Upper lobe of left lung (tissue), 6 donors: ENCODE data around the gene FBXO27. TPM values are rescaled to one million over a fixed set of nuclear protein-coding genes. Genes with fewer than 3 reads are reported as not detected.

ENCODE experiments used
- ATAC-seq, 2 donors: fragments of 200-7000 bp; cut with Tn5 transposase; one replicate each; pipeline ENCODE4 v1.9.1; 2022; ENCODE audit warnings: mild to moderate bottlenecking in 2 of 2, moderate library complexity in 2 of 2; ENCODE audit not compliant: low FRiP score in 2 of 2
- DNase-seq, 2 donors: peaks; one replicate each; pipeline ENCODE4 v3.0.0-alpha.2; 2019 to 2020
- H3K27ac ChIP-seq, 4 donors: fragments of 200-600 bp; sonication (generic); one replicate each; pipeline ENCODE4 v1.5.1; 2016 to 2019
- H3K27me3 ChIP-seq, 4 donors: fragments of 200-600 bp; sonication (generic); one replicate each; pipeline ENCODE4 v1.5.1; 2017 to 2019
- H3K36me3 ChIP-seq, 4 donors: fragments of 200-600 bp; sonication (generic); one replicate each; pipeline ENCODE4 v1.5.1; 2016 to 2019
- H3K4me1 ChIP-seq, 4 donors: fragments of 200-600 bp; sonication (generic); one replicate each; pipeline ENCODE4 v1.5.1; 2018 to 2019
- H3K4me3 ChIP-seq, 4 donors: fragments of 200-600 bp; sonication (generic); one replicate each; pipeline ENCODE4 v1.5.1; 2017 to 2019; ENCODE audit warnings: mild to moderate bottlenecking in 2 of 4, moderate library complexity in 1 of 4
- H3K9me3 ChIP-seq, 4 donors: fragments of 200-600 bp; sonication (generic); one replicate each; pipeline ENCODE4 v1.5.1; 2018 to 2019
- EP300 ChIP-seq, 4 donors: sonication (generic); formaldehyde crosslinking; IDR thresholded peaks; one replicate each; pipeline ENCODE4 v1.5.1; 2017; ENCODE audit warnings: antibody characterized with exemption in 4 of 4, control low read depth in 2 of 4
- POLR2A ChIP-seq, 4 donors: fragments of 450-650 bp; IDR thresholded peaks; one replicate each; pipeline ENCODE4 v1.5.1; 2016 to 2017; ENCODE audit warnings: antibody characterized with exemption in 4 of 4, mild to moderate bottlenecking in 2 of 4
- POLR2AphosphoS5 ChIP-seq, 2 donors: sonication (generic); formaldehyde crosslinking; IDR thresholded peaks; one replicate each; pipeline ENCODE4 v1.5.1; 2017; ENCODE audit warnings: antibody characterized with exemption in 2 of 2
- WGBS, 2 donors: methylation state at CpG; one replicate each; pipeline ENCODE4 v1.1.5; 2017 to 2018; 5-methylcytosine and 5-hydroxymethylcytosine counted together
- total RNA-seq, 6 donors: library from RNA; depleted of rRNA in 4 of 6; stranded (reverse); fragments of >200 nt in 4 of 6; gene quantifications; one replicate each; pipeline versions ENCODE4 v1.1.0 to v1.2.1, GENCODE V29; 2016 to 2021
- TF ChIP-seq, protein P1 (sequence below), 6 experiments: fragments of 450-650 bp in 4 of 6; fragments of 200-600 bp in 2 of 6; sonication (generic) in 2 of 6; IDR thresholded peaks; one replicate each; pipeline ENCODE4 v1.5.1; 2016 to 2019; ENCODE audit warnings: antibody characterized with exemption in 6 of 6
- donor health status: DM: no; HTN: no; CAD: no; lungs with moderate emphysema.
- donor health status: DM: no; HTN: yes; CAD: no; lungs with severe emphysema.

The FBXO27 gene, protein sequence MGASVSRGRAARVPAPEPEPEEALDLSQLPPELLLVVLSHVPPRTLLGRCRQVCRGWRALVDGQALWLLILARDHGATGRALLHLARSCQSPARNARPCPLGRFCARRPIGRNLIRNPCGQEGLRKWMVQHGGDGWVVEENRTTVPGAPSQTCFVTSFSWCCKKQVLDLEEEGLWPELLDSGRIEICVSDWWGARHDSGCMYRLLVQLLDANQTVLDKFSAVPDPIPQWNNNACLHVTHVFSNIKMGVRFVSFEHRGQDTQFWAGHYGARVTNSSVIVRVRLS
- total RNA-seq = 1 to 10 TPM; 1.0 to 9.3 (median 6.3) TPM

DNA sequence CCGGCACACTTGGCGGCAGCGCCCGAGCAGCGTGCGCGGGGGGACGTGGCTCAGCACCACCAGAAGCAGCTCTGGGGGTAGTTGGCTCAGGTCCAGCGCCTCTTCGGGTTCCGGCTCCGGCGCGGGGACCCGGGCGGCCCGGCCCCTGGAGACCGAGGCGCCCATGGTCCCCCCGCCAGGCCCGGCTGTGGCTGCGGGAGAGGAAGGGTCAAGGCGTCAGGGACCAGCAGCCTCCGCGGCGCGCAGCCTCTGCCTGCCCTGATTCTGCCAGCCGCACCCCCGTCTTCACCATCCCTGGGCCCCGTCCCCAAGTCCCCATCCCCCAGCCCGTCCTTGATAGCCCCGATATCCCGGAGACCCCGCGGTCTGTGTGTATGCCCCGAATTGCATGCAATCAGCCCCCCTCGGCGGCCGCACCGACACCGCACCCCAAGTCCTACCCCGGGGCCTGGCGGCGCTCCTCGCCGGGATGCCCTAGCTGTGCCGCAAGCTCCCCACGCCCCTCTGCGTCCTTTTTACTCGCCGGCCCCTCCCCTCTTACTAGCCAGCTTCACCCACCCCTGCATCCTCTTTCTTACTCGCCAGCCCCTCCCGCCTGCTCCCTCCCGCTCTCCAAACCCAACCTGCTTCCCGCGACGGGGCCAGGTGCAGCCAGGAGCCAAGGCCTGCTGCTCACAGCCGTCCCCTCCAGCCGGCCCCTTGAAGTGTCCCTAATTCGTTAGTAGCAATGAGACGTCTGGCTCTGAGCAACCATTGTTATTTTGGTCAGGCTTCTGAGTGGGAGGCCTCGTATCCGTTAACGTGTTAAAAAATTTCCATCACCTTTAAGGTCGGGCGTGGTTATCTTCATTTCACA lies at the start of gene FBXO27:
FBXO27 (minus strand) TSS at position 487 of the 856 bp plus-strand sequence; CDS start at position 165, 322 bp downstream.
- DNase-seq (peak; percentile 54 to 85), ATAC-seq (peak in 1 of 2 donors; percentile 48)
- no peak for TF ChIP-seq POLR2A (IDR thresholded peaks at IDR 0.05)
- TF ChIP-seq EP300 (IDR thresholded peaks at IDR 0.05) = no peak
- no peak for TF ChIP-seq POLR2AphosphoS5 (IDR thresholded peaks at IDR 0.05)
- TF ChIP-seq, protein P1, sequence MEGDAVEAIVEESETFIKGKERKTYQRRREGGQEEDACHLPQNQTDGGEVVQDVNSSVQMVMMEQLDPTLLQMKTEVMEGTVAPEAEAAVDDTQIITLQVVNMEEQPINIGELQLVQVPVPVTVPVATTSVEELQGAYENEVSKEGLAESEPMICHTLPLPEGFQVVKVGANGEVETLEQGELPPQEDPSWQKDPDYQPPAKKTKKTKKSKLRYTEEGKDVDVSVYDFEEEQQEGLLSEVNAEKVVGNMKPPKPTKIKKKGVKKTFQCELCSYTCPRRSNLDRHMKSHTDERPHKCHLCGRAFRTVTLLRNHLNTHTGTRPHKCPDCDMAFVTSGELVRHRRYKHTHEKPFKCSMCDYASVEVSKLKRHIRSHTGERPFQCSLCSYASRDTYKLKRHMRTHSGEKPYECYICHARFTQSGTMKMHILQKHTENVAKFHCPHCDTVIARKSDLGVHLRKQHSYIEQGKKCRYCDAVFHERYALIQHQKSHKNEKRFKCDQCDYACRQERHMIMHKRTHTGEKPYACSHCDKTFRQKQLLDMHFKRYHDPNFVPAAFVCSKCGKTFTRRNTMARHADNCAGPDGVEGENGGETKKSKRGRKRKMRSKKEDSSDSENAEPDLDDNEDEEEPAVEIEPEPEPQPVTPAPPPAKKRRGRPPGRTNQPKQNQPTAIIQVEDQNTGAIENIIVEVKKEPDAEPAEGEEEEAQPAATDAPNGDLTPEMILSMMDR (IDR thresholded peaks at IDR 0.05) = no peak
- H3K27me3 ChIP-seq = peaks cover 0 to 9% (median 3%) of the 10 kb centered on the region in 4 donors
- H3K4me3 ChIP-seq = peak within 1 kb of the TSS; percentile 23 to 67 (median 60)
- no peaks in the 10 kb centered on the region for H3K36me3 ChIP-seq
- 15 to 19% methylated on average over 40 to 42 of the region's 66 CpGs for WGBS, 2 donors
- peak within 1 kb of the TSS; percentile 39 to 82 (median 62) for H3K27ac ChIP-seq
- H3K9me3 ChIP-seq = no peaks in the 10 kb centered on the region
- peaks cover 9 to 22% (median 22%) of the 10 kb centered on the region in 4 donors for H3K4me1 ChIP-seq

DNA sequence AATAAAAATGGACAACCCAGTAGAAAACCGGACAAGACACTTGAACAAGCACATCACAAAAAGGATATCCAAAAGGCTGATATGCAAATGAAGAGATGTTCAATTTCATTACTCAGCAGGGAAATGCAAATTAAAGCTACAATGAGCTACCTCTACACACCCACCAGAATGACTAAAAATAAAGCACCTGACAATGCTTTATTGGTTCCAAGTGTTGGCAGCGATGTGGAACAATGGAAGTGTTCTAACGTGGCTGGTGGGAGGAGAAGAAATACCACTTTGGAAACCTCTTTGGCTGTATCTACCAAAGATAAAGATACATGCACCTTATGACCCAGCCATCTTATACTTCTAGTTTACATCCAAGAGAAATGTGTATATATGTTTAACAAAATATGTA lies 48.1 kb upstream of the FBXO27 start:
- no peak overlapping the region for H3K27ac ChIP-seq
- peaks cover 0 to 16% (median 10%) of the 10 kb centered on the region in 4 donors for H3K27me3 ChIP-seq
- peaks cover 11 to 16% (median 12%) of the 10 kb centered on the region in 4 donors for H3K4me1 ChIP-seq
- no peak for DNase-seq
- no peaks in the 10 kb centered on the region for H3K36me3 ChIP-seq
- no peak for TF ChIP-seq POLR2AphosphoS5 (IDR thresholded peaks at IDR 0.05)
- TF ChIP-seq, protein P1 (IDR thresholded peaks at IDR 0.05) = no peak
- no peak for TF ChIP-seq EP300 (IDR thresholded peaks at IDR 0.05)
- TF ChIP-seq POLR2A (IDR thresholded peaks at IDR 0.05) = no peak
- no peak for ATAC-seq
- no peak overlapping the region for H3K4me3 ChIP-seq
- H3K9me3 ChIP-seq = no peaks in the 10 kb centered on the region
- 43 to 53% methylated on average over 3 of the region's 3 CpGs for WGBS, 2 donors

DNA sequence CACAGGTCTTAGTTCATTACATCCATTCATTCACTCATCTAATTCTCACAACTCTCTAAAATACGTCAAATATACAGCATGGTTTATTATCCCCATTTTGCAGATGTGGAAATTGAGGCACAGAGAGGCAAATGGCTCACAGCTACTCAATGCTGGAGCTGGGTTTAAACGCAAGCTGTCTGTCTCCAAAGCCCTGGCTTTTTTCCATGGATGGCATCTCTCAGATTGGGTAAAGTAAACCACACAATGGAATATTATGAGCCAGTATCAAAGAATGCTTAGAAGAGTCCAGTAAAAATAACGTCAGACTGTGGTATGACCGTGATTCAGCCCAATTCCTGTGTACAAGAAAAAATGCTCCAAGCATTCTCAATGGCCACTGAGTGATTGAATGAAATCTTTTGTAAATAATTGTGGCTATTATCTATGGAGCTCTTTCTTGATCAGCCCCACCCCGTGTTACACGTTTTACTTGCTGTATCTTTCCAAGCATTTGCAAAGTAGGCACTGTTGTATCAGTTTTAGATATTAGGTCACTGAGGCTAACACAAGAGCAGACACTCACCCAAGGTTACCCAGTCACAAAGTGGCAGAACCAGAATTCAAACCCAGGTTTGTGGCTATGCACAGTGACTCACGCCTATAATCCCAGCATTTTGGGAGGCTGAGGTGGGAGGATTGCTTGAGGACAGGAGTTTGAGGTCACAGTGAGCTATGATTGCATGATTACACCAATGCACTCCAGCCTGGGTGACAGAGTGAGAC lies 46.3 kb upstream of the FBXO27 start:
- 61 to 64% methylated on average over 6 to 7 of the region's 7 CpGs for WGBS, 2 donors
- Histone ChIP-seq H3K27ac (no peak overlapping the region), H3K27me3 (peaks cover 0 to 1% (median 0%) of the 10 kb centered on the region in 4 donors), H3K4me3 (no peak overlapping the region), H3K9me3 (no peaks in the 10 kb centered on the region), H3K4me1 (peaks cover 2 to 5% (median 5%) of the 10 kb centered on the region in 4 donors), H3K36me3 (no peaks in the 10 kb centered on the region)
- TF ChIP-seq POLR2A (IDR thresholded peaks at IDR 0.05) (no peak), POLR2AphosphoS5 (IDR thresholded peaks at IDR 0.05) (no peak), EP300 (IDR thresholded peaks at IDR 0.05) (no peak)
- TF ChIP-seq, protein P1 (IDR thresholded peaks at IDR 0.05) = no peak
- ATAC-seq = no peak
- no peak for DNase-seq

DNA sequence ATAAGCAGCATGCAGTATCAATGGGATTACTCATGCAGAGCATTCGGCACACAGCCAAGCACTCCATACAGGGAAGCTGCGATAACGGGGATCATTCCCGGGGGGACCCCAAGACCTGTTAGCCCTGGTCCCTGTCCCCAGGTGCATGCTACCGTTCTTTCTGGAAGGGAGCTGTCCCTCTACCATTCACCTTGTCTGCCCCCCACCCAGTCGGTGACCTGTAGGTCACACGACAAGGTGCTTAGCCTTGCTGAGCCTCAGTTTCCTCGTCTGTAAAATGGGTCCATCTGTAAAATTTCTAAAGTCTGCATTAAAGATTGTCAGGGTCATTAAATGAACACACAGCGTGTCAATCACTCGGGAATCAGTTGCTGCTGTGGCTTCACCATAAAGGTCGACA lies 45.0 kb upstream of the FBXO27 start:
- Histone ChIP-seq H3K27me3 (no peaks in the 10 kb centered on the region), H3K9me3 (no peaks in the 10 kb centered on the region), H3K36me3 (no peaks in the 10 kb centered on the region), H3K4me1 (no peaks in the 10 kb centered on the region), H3K27ac (no peak overlapping the region), H3K4me3 (no peak overlapping the region)
- ATAC-seq = no peak
- WGBS, 2 donors = 88 to 91% methylated on average over 10 to 11 of the region's 11 CpGs
- TF ChIP-seq, protein P1 (IDR thresholded peaks at IDR 0.05) = no peak
- no peak for TF ChIP-seq POLR2AphosphoS5 (IDR thresholded peaks at IDR 0.05)
- no peak for TF ChIP-seq POLR2A (IDR thresholded peaks at IDR 0.05)
- no peak for TF ChIP-seq EP300 (IDR thresholded peaks at IDR 0.05)
- DNase-seq = no peak
